Right hindlimb (tissue), 1 donor: ENCODE measurements around the gene SHISAL2A.
A peak's percentile ranks its signal among the peaks of the same experiment; 100 is the strongest.

Experiments used
- DNase-seq: peaks from one replicate; pipeline ENCODE4 v3.0.0-alpha.2; 2018

SHISAL2A gene

DNA sequence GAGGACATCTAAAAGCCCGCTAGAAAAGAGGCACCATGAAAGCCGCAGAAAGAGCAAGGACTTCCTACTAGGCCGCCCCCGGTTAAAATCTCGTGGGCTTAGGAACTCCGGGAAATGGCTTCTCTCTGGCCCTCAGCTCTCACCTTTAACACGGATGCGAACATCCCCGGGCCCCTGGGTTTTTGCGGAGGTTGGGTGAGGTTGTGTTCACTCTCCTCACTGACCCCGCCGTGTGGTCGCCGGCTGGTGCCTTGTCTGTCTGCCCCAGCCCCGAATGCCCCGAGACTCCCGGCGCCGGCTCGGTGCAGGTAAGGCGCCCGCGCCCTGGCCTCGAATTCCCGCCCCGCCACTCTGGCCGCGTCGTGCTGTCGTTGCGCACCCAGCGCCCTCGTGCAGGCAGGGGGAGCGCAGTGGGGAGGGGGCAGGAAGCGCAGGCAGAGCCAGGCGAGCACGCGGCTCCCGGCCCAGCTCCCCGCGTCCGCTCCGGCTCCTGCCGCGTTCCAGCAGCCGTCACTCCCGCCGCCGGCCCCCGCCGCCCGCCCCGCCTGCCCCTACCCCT is at the start of gene SHISAL2A:
TSS of gene SHISAL2A (plus strand) at position 437 of the 559 bp plus-strand sequence. CDS start 326 bp downstream, outside the sequence.
- DNase-seq = no peak

GRCh38 chr1:52585474-52585873 is 47.5 kb upstream of the SHISAL2A start:
- no peak for DNase-seq

GRCh38 chr1:52588027-52588426 is 44.9 kb upstream of the SHISAL2A start:
- DNase-seq = no peak

GRCh38 chr1:52588535-52588934 is 44.4 kb upstream of the SHISAL2A start:
- DNase-seq = no peak

GRCh38 chr1:52590266-52590665 is 42.7 kb upstream of the SHISAL2A start:
- DNase-seq = peak; percentile 30

DNA sequence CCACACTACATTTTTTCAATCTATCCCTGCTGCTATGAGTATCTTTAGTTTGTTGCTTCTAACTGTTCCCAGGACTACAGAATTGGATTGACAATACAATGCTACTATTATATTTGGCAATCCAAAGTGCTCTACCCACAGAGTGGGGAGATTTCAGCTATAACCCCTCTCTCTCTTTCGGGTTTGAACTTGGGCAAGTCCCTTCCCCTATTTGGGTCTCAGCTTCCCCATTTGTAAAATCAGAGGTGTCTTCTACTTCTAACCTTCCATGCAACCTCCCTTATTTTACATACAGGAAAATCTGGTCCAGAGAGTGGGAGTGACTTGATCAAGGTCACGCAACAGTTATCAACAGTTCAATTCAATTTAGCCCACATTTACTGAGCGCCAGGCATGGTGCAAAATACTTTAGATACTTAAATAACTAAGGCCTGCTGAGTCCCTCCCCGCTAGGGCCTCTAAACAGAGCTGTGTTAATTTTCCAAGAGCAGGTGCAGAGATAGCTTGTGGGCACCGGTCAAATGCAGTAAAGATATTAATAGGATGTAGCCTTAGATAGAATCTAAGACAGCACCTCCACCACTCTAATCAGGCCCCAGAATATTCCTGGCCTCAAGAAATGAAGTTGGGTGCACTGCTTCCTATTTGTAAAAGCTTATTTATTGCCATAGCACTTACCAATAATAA is 40.2 kb upstream of the SHISAL2A start:
- no peak for DNase-seq

DNA sequence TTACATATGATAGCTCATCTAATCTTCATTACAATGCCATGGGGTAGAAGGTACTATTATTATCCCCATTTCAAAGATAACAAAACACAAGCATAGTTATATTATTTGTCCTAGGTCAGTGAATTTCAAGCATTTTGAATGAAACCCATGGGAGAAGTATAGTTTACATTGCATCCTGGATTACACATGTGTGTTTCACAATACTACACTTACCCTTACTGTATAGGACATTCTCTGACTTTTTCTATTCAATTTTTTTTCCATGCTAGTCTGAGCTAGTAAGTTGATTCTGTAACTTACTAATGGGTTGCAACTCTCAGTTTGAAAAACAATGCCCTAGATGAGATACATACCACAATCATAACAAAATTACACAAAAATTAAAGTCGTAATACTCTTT is 39.5 kb upstream of the SHISAL2A start:
- DNase-seq = no peak

GRCh38 chr1:52595061-52595460 is 37.9 kb upstream of the SHISAL2A start:
- DNase-seq = no peak

GRCh38 chr1:52597912-52598311 is 35.1 kb upstream of the SHISAL2A start:
- no peak for DNase-seq

DNA sequence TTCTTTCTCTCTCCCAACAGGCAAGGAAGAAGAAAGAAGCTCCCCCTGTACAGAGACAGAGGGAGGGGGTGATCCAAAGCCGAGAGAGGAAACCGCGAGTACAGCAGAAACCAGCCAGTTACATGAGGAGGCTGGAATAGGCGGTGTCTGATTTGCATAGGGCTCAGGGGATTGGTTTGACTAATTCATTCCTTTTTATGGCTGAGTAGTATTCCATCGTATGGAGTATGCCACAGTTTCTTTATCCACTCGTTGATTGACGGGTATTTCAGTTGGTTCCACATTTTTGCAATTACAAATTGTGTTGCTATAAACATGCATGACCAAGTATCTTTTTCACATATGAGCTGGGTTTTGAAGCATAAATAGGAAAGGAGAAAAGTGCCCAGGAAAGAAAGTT is 34.2 kb upstream of the SHISAL2A start:
- no peak for DNase-seq

DNA sequence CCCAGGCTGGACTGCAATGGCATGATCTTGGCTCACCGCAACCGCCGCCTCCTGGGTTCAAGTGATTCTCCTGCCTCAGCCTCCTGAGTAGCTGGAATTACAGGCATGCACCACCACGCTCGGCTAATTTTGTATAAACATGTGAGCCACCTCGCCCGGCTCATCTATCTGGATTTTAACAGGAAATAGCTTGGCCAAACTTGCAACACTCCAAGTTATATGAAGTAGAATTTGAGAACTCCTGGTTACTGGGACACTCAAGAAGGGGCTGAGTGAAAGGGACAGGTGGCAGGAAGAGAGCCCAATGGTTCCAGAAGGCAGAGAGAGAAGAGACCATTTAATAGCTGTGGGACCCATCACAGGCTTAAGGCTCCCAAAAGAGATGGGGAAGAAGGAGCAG is 33.7 kb upstream of the SHISAL2A start:
- DNase-seq = no peak

DNA sequence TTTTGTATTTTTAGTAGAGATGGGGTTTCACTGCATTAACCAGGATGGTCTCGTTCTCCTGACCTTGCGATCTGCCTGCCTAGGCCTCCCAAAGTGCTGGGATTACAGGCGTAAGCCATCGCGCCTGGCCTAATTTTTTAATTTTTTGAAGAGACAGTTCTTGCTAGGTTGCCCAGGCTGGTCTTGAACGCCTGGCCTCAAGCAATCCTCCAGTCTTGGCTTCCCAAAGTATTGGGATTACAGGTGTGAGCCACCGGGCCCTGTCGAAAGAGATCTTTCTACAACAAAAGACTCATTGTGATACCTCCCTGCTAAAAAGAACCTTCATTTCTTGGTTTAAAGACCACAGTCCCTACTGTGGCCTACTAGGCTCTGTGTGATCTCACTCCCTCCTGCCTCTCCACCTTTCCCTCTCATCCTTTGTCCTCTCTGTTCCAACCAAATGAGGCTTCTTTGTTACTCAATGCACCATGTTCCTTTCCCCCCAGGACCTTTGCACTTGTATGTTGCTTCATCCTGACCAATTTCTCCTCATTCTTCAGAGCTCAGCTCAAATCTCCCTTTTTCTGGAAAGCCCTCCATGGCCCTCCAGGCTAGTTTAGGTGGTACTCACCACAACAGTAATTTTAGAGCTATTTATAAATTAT is 32.3 kb upstream of the SHISAL2A start:
- DNase-seq = no peak

GRCh38 chr1:52601519-52601918 is 31.4 kb upstream of the SHISAL2A start:
- DNase-seq = no peak

- peak; percentile 68 for DNase-seq
Measured at GRCh38 chr1:52601991-52602855, 30.7 kb upstream of the SHISAL2A start, which contains the start of gene GPX7. Gene GPX7 (plus strand): TSS chr1:52602371. CDS start chr1:52602410, 39 bp downstream.

GRCh38 chr1:52602856-52603600 is 29.9 kb upstream of the SHISAL2A start:
- DNase-seq = peak; percentile 67

DNA sequence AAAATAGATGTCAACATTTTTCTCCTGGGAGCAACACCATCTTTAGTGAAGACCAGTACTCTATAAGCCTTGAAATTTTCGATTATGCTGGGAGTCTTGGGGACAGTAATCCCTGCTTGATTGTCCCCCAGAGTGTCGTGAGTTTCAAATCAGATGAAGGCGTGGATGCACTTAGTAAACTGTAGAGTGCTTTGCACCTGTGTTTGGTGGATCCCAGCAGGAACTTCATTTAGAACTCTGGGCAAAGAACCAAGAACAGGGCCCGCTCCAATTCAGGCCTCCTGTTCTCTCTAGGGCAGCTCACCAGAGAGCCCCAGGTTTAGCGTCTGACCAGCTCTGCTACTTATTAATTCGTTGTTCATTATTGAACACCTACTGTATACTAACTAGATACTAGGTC is 29.3 kb upstream of the SHISAL2A start:
- no peak for DNase-seq

GRCh38 chr1:52604063-52604770 is 28.8 kb upstream of the SHISAL2A start:
- no peak for DNase-seq

GRCh38 chr1:52613636-52614373 is 19.2 kb upstream of the SHISAL2A start:
- DNase-seq = no peak

GRCh38 chr1:52614671-52615070 is 18.3 kb upstream of the SHISAL2A start:
- DNase-seq = no peak

- no peak for DNase-seq
Measured at GRCh38 chr1:52615489-52616042, 17.4 kb upstream of the SHISAL2A start.

- no peak for DNase-seq
Measured at GRCh38 chr1:52621950-52622349, 11.0 kb upstream of the SHISAL2A start.
